ENCODE measurements around the gene ADAMTS2. TPM values are rescaled to one million over a fixed set of nuclear protein-coding genes. Genes with fewer than 3 reads are reported as not detected.

ADAMTS2 gene
- total RNA-seq, 4 donors from 2014 or later = 6.0 to 20.9 (median 13.5) TPM

DNA sequence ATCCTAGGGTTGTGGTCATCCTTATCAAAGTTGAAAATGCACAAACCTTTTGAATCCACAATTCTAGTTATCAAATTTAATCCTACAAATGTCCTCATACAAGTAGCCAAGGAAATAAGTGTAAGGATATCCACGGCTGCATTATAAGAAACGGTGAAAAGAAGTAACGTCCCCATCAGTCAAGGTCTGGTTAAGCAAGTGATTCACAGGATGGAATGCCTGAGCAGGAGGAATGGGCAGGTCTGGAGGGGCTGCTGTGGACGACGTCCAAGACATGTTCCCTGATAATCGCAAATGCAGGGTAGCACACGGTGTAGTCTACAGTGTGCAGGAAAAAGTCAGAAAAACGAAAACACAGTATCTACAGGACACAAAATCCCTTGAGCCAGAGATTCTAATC, 118.6 kb downstream of the ADAMTS2 start:
- Histone ChIP-seq H3K9me3 (no peaks in the 10 kb centered on the region), H3K4me3 (no peak overlapping the region), H3K4me1 (no peaks in the 10 kb centered on the region), H3K27me3 (no peaks in the 10 kb centered on the region), H3K36me3 (no peaks in the 10 kb centered on the region), H3K27ac (no peak overlapping the region)
- no peak for DNase-seq
- in situ Hi-C loops (cut with MboI; ENCODE audit: low pct_ligation_motif_present in 1 of 4, low pct_unique_long_range_greater_than_20kb in 1 of 4, low sequenced_read_pairs in 3 of 4) (no loop called here), intact Hi-C loops (cut with DNase I; ENCODE audit: low total_unique reads) (no loop called here)
- WGBS, 2 donors (ENCODE audit: low coverage in 1 of 2) = 66 to 72% methylated on average over 8 of the region's 8 CpGs
- TF ChIP-seq POLR2A (IDR thresholded peaks at IDR 0.05) = no peak
- no peak for TF ChIP-seq POLR2AphosphoS5 (IDR thresholded peaks at IDR 0.05)
- no peak for TF ChIP-seq EP300 (IDR thresholded peaks at IDR 0.05; ENCODE audit: low read depth)

DNA sequence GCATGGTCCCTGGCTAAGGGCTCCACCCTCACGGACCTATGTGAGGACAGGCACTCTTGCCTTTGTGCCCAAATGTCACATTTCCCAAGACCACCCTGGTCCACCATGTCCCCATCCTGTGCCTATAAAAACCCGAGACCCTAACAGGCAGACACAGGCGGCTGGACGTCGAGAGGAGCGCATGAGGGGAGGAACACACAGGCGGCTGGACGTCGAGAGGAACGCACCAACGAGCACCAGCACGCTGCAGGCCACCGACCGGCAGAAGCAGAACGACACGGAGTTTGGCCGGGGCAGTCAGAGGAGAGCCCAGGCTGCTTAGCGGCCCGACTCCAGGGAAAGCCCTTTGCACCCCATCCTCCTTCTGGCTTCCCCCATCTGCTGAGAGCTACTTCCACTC, 119.9 kb downstream of the ADAMTS2 start:
- TF ChIP-seq, protein P1, sequence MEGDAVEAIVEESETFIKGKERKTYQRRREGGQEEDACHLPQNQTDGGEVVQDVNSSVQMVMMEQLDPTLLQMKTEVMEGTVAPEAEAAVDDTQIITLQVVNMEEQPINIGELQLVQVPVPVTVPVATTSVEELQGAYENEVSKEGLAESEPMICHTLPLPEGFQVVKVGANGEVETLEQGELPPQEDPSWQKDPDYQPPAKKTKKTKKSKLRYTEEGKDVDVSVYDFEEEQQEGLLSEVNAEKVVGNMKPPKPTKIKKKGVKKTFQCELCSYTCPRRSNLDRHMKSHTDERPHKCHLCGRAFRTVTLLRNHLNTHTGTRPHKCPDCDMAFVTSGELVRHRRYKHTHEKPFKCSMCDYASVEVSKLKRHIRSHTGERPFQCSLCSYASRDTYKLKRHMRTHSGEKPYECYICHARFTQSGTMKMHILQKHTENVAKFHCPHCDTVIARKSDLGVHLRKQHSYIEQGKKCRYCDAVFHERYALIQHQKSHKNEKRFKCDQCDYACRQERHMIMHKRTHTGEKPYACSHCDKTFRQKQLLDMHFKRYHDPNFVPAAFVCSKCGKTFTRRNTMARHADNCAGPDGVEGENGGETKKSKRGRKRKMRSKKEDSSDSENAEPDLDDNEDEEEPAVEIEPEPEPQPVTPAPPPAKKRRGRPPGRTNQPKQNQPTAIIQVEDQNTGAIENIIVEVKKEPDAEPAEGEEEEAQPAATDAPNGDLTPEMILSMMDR (IDR thresholded peaks at IDR 0.05) = no peak
- TF ChIP-seq POLR2A (IDR thresholded peaks at IDR 0.05) (no peak), POLR2AphosphoS5 (IDR thresholded peaks at IDR 0.05) (no peak), EP300 (IDR thresholded peaks at IDR 0.05; ENCODE audit: low read depth) (no peak)
- H3K27ac ChIP-seq = no peak overlapping the region
- intact Hi-C loops (cut with DNase I; ENCODE audit: low total_unique reads) (no loop called here), in situ Hi-C loops (cut with MboI; ENCODE audit: low pct_ligation_motif_present in 1 of 4, low pct_unique_long_range_greater_than_20kb in 1 of 4, low sequenced_read_pairs in 3 of 4) (no loop called here)
- H3K27me3 ChIP-seq = no peaks in the 10 kb centered on the region
- no peaks in the 10 kb centered on the region for H3K4me1 ChIP-seq
- 93% methylated on average over 3 to 19 of the region's 19 CpGs for WGBS, 2 donors (ENCODE audit: low coverage in 1 of 2)
- no peaks in the 10 kb centered on the region for H3K9me3 ChIP-seq
- DNase-seq = peak; percentile 2
- no peaks in the 10 kb centered on the region for H3K36me3 ChIP-seq
- H3K4me3 ChIP-seq = no peak overlapping the region

DNA sequence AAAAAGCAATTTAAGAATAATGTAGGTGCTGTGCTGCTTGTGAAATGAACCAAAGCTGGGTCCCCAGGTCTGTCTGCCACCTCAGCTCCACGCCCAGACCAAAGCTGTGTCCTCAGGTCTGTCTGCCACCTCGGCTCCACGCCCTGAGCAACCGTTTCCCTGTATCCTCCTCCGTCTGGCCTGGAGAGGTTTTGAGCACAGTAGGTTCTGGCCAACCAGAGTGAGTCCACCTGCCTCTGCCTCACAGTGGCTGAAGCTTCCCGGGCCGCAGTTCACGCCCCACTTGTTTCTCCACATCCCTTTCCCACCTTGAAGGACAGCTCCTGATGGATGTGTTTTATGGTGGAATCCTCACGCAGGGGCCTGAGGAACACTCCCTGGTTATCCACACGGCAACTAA, 120.5 kb downstream of the ADAMTS2 start:
- Histone ChIP-seq H3K27ac (no peak overlapping the region), H3K9me3 (no peaks in the 10 kb centered on the region), H3K27me3 (no peaks in the 10 kb centered on the region), H3K36me3 (no peaks in the 10 kb centered on the region), H3K4me1 (no peaks in the 10 kb centered on the region), H3K4me3 (no peak overlapping the region)
- TF ChIP-seq POLR2A (IDR thresholded peaks at IDR 0.05) (no peak), POLR2AphosphoS5 (IDR thresholded peaks at IDR 0.05) (no peak), EP300 (IDR thresholded peaks at IDR 0.05; ENCODE audit: low read depth) (no peak)
- TF ChIP-seq, protein P1 (IDR thresholded peaks at IDR 0.05) = no peak
- in situ Hi-C loops (cut with MboI; ENCODE audit: low pct_ligation_motif_present in 1 of 4, low pct_unique_long_range_greater_than_20kb in 1 of 4, low sequenced_read_pairs in 3 of 4) (no loop called here), intact Hi-C loops (cut with DNase I; ENCODE audit: low total_unique reads) (no loop called here)
- 89 to 92% methylated on average over 2 to 10 of the region's 10 CpGs for whole genome bisulfite sequencing, 2 donors (ENCODE audit: low coverage in 1 of 2)
- DNase-seq = peak; percentile 4

DNA sequence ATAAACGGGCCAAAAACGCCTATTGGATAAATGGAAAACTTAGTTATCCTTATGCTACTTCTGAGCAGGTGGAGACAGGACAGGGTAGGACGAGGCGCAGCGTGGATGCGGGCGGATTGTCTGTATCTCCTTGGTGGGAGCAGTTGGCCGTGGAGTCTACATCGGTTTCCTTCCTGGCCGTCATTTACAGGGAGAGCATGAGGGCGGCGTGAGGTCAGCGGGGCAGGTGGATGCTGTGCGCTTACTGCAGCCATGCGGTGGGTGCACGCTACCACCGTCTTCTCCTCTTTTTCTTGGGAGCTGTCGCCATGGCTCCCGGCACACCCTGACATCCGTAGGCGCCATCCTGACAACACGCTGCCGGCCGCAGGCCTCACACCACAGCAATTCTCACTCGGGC, 121.3 kb downstream of the ADAMTS2 start:
- H3K9me3 ChIP-seq = no peaks in the 10 kb centered on the region
- no peaks in the 10 kb centered on the region for H3K36me3 ChIP-seq
- TF ChIP-seq POLR2A (IDR thresholded peaks at IDR 0.05) (no peak), POLR2AphosphoS5 (IDR thresholded peaks at IDR 0.05) (no peak), EP300 (IDR thresholded peaks at IDR 0.05; ENCODE audit: low read depth) (no peak)
- TF ChIP-seq, protein P1 (IDR thresholded peaks at IDR 0.05) = no peak
- no peaks in the 10 kb centered on the region for H3K4me1 ChIP-seq
- no peak for DNase-seq
- in situ Hi-C loops (cut with MboI; ENCODE audit: low pct_ligation_motif_present in 1 of 4, low pct_unique_long_range_greater_than_20kb in 1 of 4, low sequenced_read_pairs in 3 of 4) (no loop called here), intact Hi-C loops (cut with DNase I; ENCODE audit: low total_unique reads) (no loop called here)
- WGBS, 2 donors (ENCODE audit: low coverage in 1 of 2) = 91 to 95% methylated on average over 17 to 21 of the region's 25 CpGs
- no peak overlapping the region for H3K4me3 ChIP-seq
- H3K27me3 ChIP-seq = no peaks in the 10 kb centered on the region
- H3K27ac ChIP-seq = no peak overlapping the region

DNA sequence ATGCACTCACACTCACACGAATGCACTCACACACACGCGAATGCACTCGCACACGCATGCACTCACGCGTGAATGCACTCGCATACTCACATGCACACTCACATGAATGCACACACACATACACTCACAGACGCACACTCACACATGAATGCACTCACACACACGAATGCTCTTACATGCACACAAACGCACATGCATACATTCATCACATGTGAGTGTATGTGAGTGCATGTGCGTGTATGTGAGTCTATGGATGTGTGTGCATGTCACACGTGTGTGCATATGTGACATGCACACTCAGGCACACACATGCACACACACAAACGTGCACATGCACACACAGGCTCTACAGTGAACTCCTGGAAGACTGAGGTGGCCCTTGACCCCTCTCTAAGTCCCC, 121.7 kb downstream of the ADAMTS2 start:
- in situ Hi-C loops (cut with MboI; ENCODE audit: low pct_ligation_motif_present in 1 of 4, low pct_unique_long_range_greater_than_20kb in 1 of 4, low sequenced_read_pairs in 3 of 4) (no loop called here), intact Hi-C loops (cut with DNase I; ENCODE audit: low total_unique reads) (no loop called here)
- Histone ChIP-seq H3K27me3 (no peaks in the 10 kb centered on the region), H3K36me3 (no peaks in the 10 kb centered on the region), H3K4me3 (no peak overlapping the region), H3K4me1 (no peaks in the 10 kb centered on the region), H3K9me3 (no peaks in the 10 kb centered on the region), H3K27ac (no peak overlapping the region)
- TF ChIP-seq POLR2A (IDR thresholded peaks at IDR 0.05) (no peak), POLR2AphosphoS5 (IDR thresholded peaks at IDR 0.05) (no peak), EP300 (IDR thresholded peaks at IDR 0.05; ENCODE audit: low read depth) (no peak)
- TF ChIP-seq, protein P1 (IDR thresholded peaks at IDR 0.05) = no peak
- DNase-seq = no peak
- WGBS, 2 donors (ENCODE audit: low coverage in 1 of 2) = 77 to 80% methylated on average over 1 to 14 of the region's 14 CpGs

All from transverse colon (tissue), 4 donors.